ENCODE measurements around the gene MSRB1. TPM values are rescaled to one million over a fixed set of nuclear protein-coding genes. Genes with fewer than 3 reads are reported as not detected.
A peak's percentile ranks its signal among the peaks of the same experiment; 100 is the strongest.

MSRB1 gene
- polyA plus RNA-seq, 2 of the 4 experiments (the other 2 are of a cell fraction) = 27.7 to 37.5 TPM

GRCh38 chr16:1895949-1896675 lies 46.9 kb downstream of the MSRB1 start:
- TF ChIP-seq CBX8 (IDR thresholded peaks at IDR 0.05) (no peak), USF2 (IDR thresholded peaks at IDR 0.05) (no peak), CBX2 (IDR thresholded peaks at IDR 0.05; ENCODE audit: borderline replicate concordance, low read depth) (no peak), ZNF302 (CRISPR knock-in tag; IDR thresholded peaks at IDR 0.05) (no peak), E2F6 (IDR thresholded peaks at IDR 0.05; ENCODE audit: borderline replicate concordance, low read depth) (no peak), MAX (IDR thresholded peaks at IDR 0.05) (no peak), FOSB (CRISPR knock-in tag; IDR thresholded peaks at IDR 0.05) (no peak), EP300 (IDR thresholded peaks at IDR 0.05) (no peak), PHF8 (IDR thresholded peaks at IDR 0.05; ENCODE audit: borderline replicate concordance, low read depth) (no peak), ZFP36 (IDR thresholded peaks at IDR 0.05; ENCODE audit: borderline replicate concordance, partially characterized antibody) (no peak), ESRRA (IDR thresholded peaks at IDR 0.05; ENCODE audit: borderline replicate concordance, low read length) (no peak), CTCF (IDR thresholded peaks at IDR 0.05) (no peak), GATA3 (IDR thresholded peaks at IDR 0.05; ENCODE audit: borderline replicate concordance) (no peak), RCOR1 (IDR thresholded peaks at IDR 0.05; ENCODE audit: low read depth, low read length) (no peak), POLR2A (IDR thresholded peaks at IDR 0.05; ENCODE audit: low read length) (no peak), HES2 (IDR thresholded peaks at IDR 0.05) (no peak), MYC (IDR thresholded peaks at IDR 0.05; ENCODE audit: borderline replicate concordance, low read length) (no peak)
- DNase-seq (ENCODE audit: low read depth in 1 of 2, low spot score in 1 of 2) = no peak
- no peak overlapping the region for H3K4me2 ChIP-seq
- FAIRE-seq = no peak
- no peak overlapping the region for H3K4me3 ChIP-seq
- H3K9me3 ChIP-seq = no peaks in the 10 kb centered on the region
- WGBS (ENCODE audit: missing lambda C conversion rate) = 85% methylated on average over 26 of the region's 27 CpGs
- no peak overlapping the region for H3K27ac ChIP-seq
- POLR2A ChIA-PET = no interaction called here
- H3K4me1 ChIP-seq = no peaks in the 10 kb centered on the region
- CTCF ChIA-PET = interaction anchor here (1.3 to 3.8 kb wide), 2 partner anchors 8 to 33 kb away, joined by 4 to 14 read pairs; no protein-coding TSS in a partner anchor
- peak; percentile 34 to 38; a peak in 4 of 6 replicates for ATAC-seq

- H3K4me1 ChIP-seq = 0 out of 3 replicates have a peak, but pooled peaks cover 5% of the 10 kb centered on the region
- CTCF ChIA-PET = interaction anchor here (0.6 to 3.8 kb wide), 9 partner anchors 9 to 204 kb away, joined by 3 to 14 read pairs (median 3); no protein-coding TSS in a partner anchor
- no peak overlapping the region for H3K27ac ChIP-seq
- ATAC-seq (no peak), FAIRE-seq (no peak), DNase-seq (ENCODE audit: low read depth in 1 of 2, low spot score in 1 of 2) (no peak)
- 84% methylated on average over 5 of the region's 5 CpGs for WGBS (ENCODE audit: missing lambda C conversion rate)
- TF ChIP-seq HOXA7 (CRISPR knock-in tag; IDR thresholded peaks at IDR 0.05) (no peak), RARB (CRISPR knock-in tag; IDR thresholded peaks at IDR 0.05) (no peak), POLR2AphosphoS2 (conservative IDR thresholded peaks at IDR 0.05; ENCODE audit: low read length) (no peak), ELK1 (IDR thresholded peaks at IDR 0.05; ENCODE audit: low read depth, low read length) (no peak), MAX (IDR thresholded peaks at IDR 0.05) (no peak), HEYL (CRISPR knock-in tag; IDR thresholded peaks at IDR 0.05) (no peak), CHD4 (IDR thresholded peaks at IDR 0.05; ENCODE audit: borderline replicate concordance) (no peak), JUN (IDR thresholded peaks at IDR 0.05) (no peak), EP300 (IDR thresholded peaks at IDR 0.05) (no peak), HOXB5 (CRISPR knock-in tag; IDR thresholded peaks at IDR 0.05) (no peak)
- no peak overlapping the region for H3K4me2 ChIP-seq
- no peaks in the 10 kb centered on the region for H3K9me3 ChIP-seq
- POLR2A ChIA-PET = interaction anchor here (0.9 kb wide), 1 partner anchor 34 kb away, joined by 3 read pairs; no protein-coding TSS in a partner anchor
- H3K4me3 ChIP-seq = no peak overlapping the region
These were observed 47.9 kb downstream of the MSRB1 start for GRCh38 chr16:1895068-1895467.

Measured in A549 (cell line).